Calu3 (cell line): ENCODE data around the gene EEPD1. TPM values are rescaled to one million over a fixed set of nuclear protein-coding genes. Genes with fewer than 3 reads are reported as not detected.

Experiments
- BruUV-seq: library from RNA; stranded (reverse); fragments of 400-500 nt; replicated peaks from 2 replicates; lab custom pipeline; 2021; lab: Mats Ljungman, UMichigan
- CTCF ChIA-PET: fragments of 300-600 bp; sonication (Branson Sonifier 250); formaldehyde crosslinking; loops from one replicate; lab custom pipeline; 2022; ENCODE audit warnings: antibody characterized with exemption; lab: Charles Lee
- DNase-seq: peaks from one replicate; pipeline ENCODE4 v3.0.0; 2022
- H3K27ac Mint-ChIP-seq: one replicate; pipeline ENCODE4 v1.8.0; 2022; ENCODE audit warnings: mixed read lengths; ENCODE audit not compliant: unreplicated experiment
- H3K27me3 Mint-ChIP-seq: one replicate; pipeline ENCODE4 v1.8.0; 2022; ENCODE audit warnings: mixed read lengths; ENCODE audit not compliant: unreplicated experiment
- H3K36me3 Mint-ChIP-seq: one replicate; pipeline ENCODE4 v1.8.0; 2022; ENCODE audit warnings: mild to moderate bottlenecking, moderate library complexity, mixed read lengths; ENCODE audit not compliant: insufficient read depth, unreplicated experiment
- H3K4me1 Mint-ChIP-seq: one replicate; pipeline ENCODE4 v1.8.0; 2022; ENCODE audit warnings: mild to moderate bottlenecking, low read depth, mixed read lengths; ENCODE audit not compliant: unreplicated experiment
- H3K4me3 Mint-ChIP-seq: one replicate; pipeline ENCODE4 v1.8.0; 2022; ENCODE audit warnings: mild to moderate bottlenecking, low read depth, moderate library complexity, mixed read lengths; ENCODE audit not compliant: unreplicated experiment
- H3K9me3 Mint-ChIP-seq: one replicate; pipeline ENCODE4 v1.8.0; 2022; ENCODE audit warnings: low read depth, mixed read lengths; ENCODE audit not compliant: unreplicated experiment
- CTCF ChIP-seq: fragments of 200-600 bp; IDR thresholded peaks from one replicate; pipeline ENCODE4 v1.8.0; 2022; ENCODE audit warnings: antibody characterized with exemption; ENCODE audit not compliant: unreplicated experiment
- intact Hi-C: fragments of 100-400 bp; cut with micrococcal nuclease; formaldehyde crosslinking; loops from one replicate; pipeline ENCODE4 v1.10.0; 2022; ENCODE audit not compliant: unreplicated experiment
- total RNA-seq: library from RNA; stranded (reverse); gene quantifications from 2 replicates; pipeline ENCODE4 v1.2.3, GENCODE V29; 2022

EEPD1 gene
- total RNA-seq, 1 experiment from 2014 or later, result 48.8 TPM

- TF ChIP-seq CTCF, result no peak
- Mint-ChIP-seq H3K4me1 (peaks cover 20% of the 10 kb centered on the region), H3K27ac (no peak overlapping the region), H3K4me3 (no peak overlapping the region), H3K36me3 (peaks cover 5% of the 10 kb centered on the region), H3K27me3 (no peaks in the 10 kb centered on the region), H3K9me3 (no peaks in the 10 kb centered on the region)
- no peak for DNase-seq
- CTCF ChIA-PET, result no interaction called here
- intact Hi-C loops, result no loop called here
- BruUV-seq, result no TSS peak
Observed at GRCh38 chr7:36192877-36193276, 39.8 kb downstream of the EEPD1 start.

- intact Hi-C loops, result no loop called here
- BruUV-seq, result no TSS peak
- H3K9me3 Mint-ChIP-seq, result no peaks in the 10 kb centered on the region
- H3K4me1 Mint-ChIP-seq, result peaks cover 21% of the 10 kb centered on the region
- no peak overlapping the region for H3K27ac Mint-ChIP-seq
- no peak overlapping the region for H3K4me3 Mint-ChIP-seq
- DNase-seq, result no peak
- CTCF ChIA-PET, result interaction anchor here (1.1 kb wide), 1 partner anchor 19 kb away, joined by 3 read pairs; no protein-coding TSS in a partner anchor
- H3K27me3 Mint-ChIP-seq, result no peaks in the 10 kb centered on the region
- no peak for TF ChIP-seq CTCF
- H3K36me3 Mint-ChIP-seq, result peaks cover 8% of the 10 kb centered on the region
Observed at GRCh38 chr7:36198854-36199266, 45.8 kb downstream of the EEPD1 start.

- intact Hi-C loops, result no loop called here
- H3K4me3 Mint-ChIP-seq, result no peak overlapping the region
- peaks cover 8% of the 10 kb centered on the region for H3K36me3 Mint-ChIP-seq
- H3K27ac Mint-ChIP-seq, result no peak overlapping the region
- CTCF ChIA-PET, result interaction anchor here (0.6 to 1.1 kb wide), 3 partner anchors 19 to 225 kb away, joined by 3 to 7 read pairs (median 4); no protein-coding TSS in a partner anchor
- H3K27me3 Mint-ChIP-seq, result no peaks in the 10 kb centered on the region
- DNase-seq, result no peak
- no TSS peak for BruUV-seq
- TF ChIP-seq CTCF, result no peak
- H3K4me1 Mint-ChIP-seq, result peaks cover 21% of the 10 kb centered on the region
- no peaks in the 10 kb centered on the region for H3K9me3 Mint-ChIP-seq
Observed at GRCh38 chr7:36199329-36199728, 46.3 kb downstream of the EEPD1 start.

- no peak overlapping the region for H3K27ac Mint-ChIP-seq
- no peak for TF ChIP-seq CTCF
- no peaks in the 10 kb centered on the region for H3K9me3 Mint-ChIP-seq
- no peak for DNase-seq
- H3K4me1 Mint-ChIP-seq, result peaks cover 39% of the 10 kb centered on the region
- no peak overlapping the region for H3K4me3 Mint-ChIP-seq
- CTCF ChIA-PET, result no interaction called here
- no TSS peak for BruUV-seq
- H3K27me3 Mint-ChIP-seq, result no peaks in the 10 kb centered on the region
- intact Hi-C loops, result no loop called here
- peaks cover 8% of the 10 kb centered on the region for H3K36me3 Mint-ChIP-seq
Observed at GRCh38 chr7:36201122-36201723, 48.2 kb downstream of the EEPD1 start.
